Astrocyte (in vitro differentiated cells and primary cell): ENCODE results near the gene ADAMTS17.

Experiments used
- CTCF ChIP-seq: IDR thresholded peaks from 2 replicates; pipeline ENCODE4 v1.5.1; 2011; ENCODE audit warnings: low read depth, mild to moderate bottlenecking, inconsistent platforms, low read length, moderate library complexity; ENCODE audit not compliant: insufficient read depth
- EZH2 ChIP-seq: IDR thresholded peaks from 2 replicates; pipeline ENCODE4 v1.6.1; 2012; ENCODE audit warnings: mild to moderate bottlenecking, low read length, inconsistent platforms; ENCODE audit not compliant: insufficient read depth

GRCh38 chr15:100121285-100121684 lies 220.5 kb downstream of the ADAMTS17 start:
- TF ChIP-seq CTCF (no peak), EZH2 (no peak)
